DND-41 (cell line): ENCODE data around the gene KCNMA1.

Experiments used
- ATAC-seq: fragments of 200-7000 bp; cut with Tn5 transposase; 3 replicates; pipeline ENCODE4 v1.9.1; 2021; ENCODE audit warnings: low read depth; ENCODE audit not compliant: insufficient read depth
- DNase-seq: peaks from one replicate; pipeline ENCODE4 v3.0.0-alpha.2; 2020
- H2AFZ ChIP-seq: 2 replicates; pipeline ENCODE4 v1.6.0; 2012; ENCODE audit warnings: low read depth, low read length
- H3K27ac ChIP-seq: 2 replicates; pipeline ENCODE4 v1.5.1; 2012; ENCODE audit warnings: low read length, inconsistent platforms
- H3K27me3 ChIP-seq: fragments of 200-600 bp; sonication (generic); 2 replicates; pipeline ENCODE4 v1.6.0; 2012; ENCODE audit warnings: low read length, mild to moderate bottlenecking, inconsistent platforms; ENCODE audit not compliant: insufficient read depth, poor library complexity
- H3K36me3 ChIP-seq: 2 replicates; pipeline ENCODE4 v1.5.1; 2012; ENCODE audit warnings: low read length, inconsistent platforms; ENCODE audit not compliant: insufficient read depth
- H3K4me1 ChIP-seq: 2 replicates; pipeline ENCODE4 v1.5.1; 2012; ENCODE audit warnings: mild to moderate bottlenecking, low read length; ENCODE audit not compliant: insufficient read depth
- H3K4me2 ChIP-seq: 2 replicates; pipeline ENCODE4 v1.6.0; 2012; ENCODE audit warnings: mild to moderate bottlenecking, moderate library complexity, low read length, inconsistent platforms; ENCODE audit not compliant: insufficient read depth
- H3K4me3 ChIP-seq, 2 experiments: fragments of 200-600 bp in 1 of 2; shearing (Covaris generic) in 1 of 2; 2 replicates each; pipeline ENCODE4 v1.5.1; 2012 to 2016; ENCODE audit warnings: inconsistent platforms in 2 of 2, low read length in 2 of 2, mild to moderate bottlenecking in 2 of 2, low read depth in 1 of 2, moderate library complexity in 1 of 2
- H3K79me2 ChIP-seq: 2 replicates; pipeline ENCODE4 v1.6.0; 2012; ENCODE audit warnings: low read length, inconsistent platforms; ENCODE audit not compliant: insufficient read depth
- H3K9ac ChIP-seq: 2 replicates; pipeline ENCODE4 v1.6.0; 2012; ENCODE audit warnings: low read depth, mild to moderate bottlenecking, inconsistent platforms, low read length, moderate library complexity
- H3K9me3 ChIP-seq: 2 replicates; pipeline ENCODE4 v1.5.1; 2012; ENCODE audit warnings: low read length, moderate library complexity, mild to moderate bottlenecking, inconsistent platforms; ENCODE audit not compliant: insufficient read depth, severe bottlenecking
- H4K20me1 ChIP-seq: 2 replicates; pipeline ENCODE4 v1.6.0; 2012; ENCODE audit warnings: low read length; ENCODE audit not compliant: insufficient read depth
- EZH2 ChIP-seq: IDR thresholded peaks from 3 replicates; pipeline ENCODE4 v1.6.1; 2012; ENCODE audit warnings: borderline replicate concordance, low read depth, mild to moderate bottlenecking, moderate library complexity, low read length, inconsistent platforms; ENCODE audit not compliant: severe bottlenecking
- TF ChIP-seq, protein P1 (sequence below): IDR thresholded peaks from 2 replicates; pipeline ENCODE4 v1.5.1; 2012; ENCODE audit warnings: borderline replicate concordance, low read length, moderate library complexity, mild to moderate bottlenecking; ENCODE audit not compliant: poor library complexity, severe bottlenecking; ENCODE audit errors: extremely low read depth

Gene KCNMA1

GRCh38 chr10:77162697-77163096 lies 474.9 kb downstream of the KCNMA1 start:
- Histone ChIP-seq H3K79me2 (no peaks in the 10 kb centered on the region), H4K20me1 (no peaks in the 10 kb centered on the region), H3K27ac (no peak overlapping the region), H3K4me3 (no peak overlapping the region), H3K4me1 (no peaks in the 10 kb centered on the region), H3K27me3 (peaks cover 32% of the 10 kb centered on the region), H3K9ac (no peak overlapping the region), H2AFZ (no peak overlapping the region), H3K4me2 (no peak overlapping the region), H3K36me3 (no peaks in the 10 kb centered on the region), H3K9me3 (no peaks in the 10 kb centered on the region)
- no peak for DNase-seq
- no peak for ATAC-seq
- TF ChIP-seq, protein P1, sequence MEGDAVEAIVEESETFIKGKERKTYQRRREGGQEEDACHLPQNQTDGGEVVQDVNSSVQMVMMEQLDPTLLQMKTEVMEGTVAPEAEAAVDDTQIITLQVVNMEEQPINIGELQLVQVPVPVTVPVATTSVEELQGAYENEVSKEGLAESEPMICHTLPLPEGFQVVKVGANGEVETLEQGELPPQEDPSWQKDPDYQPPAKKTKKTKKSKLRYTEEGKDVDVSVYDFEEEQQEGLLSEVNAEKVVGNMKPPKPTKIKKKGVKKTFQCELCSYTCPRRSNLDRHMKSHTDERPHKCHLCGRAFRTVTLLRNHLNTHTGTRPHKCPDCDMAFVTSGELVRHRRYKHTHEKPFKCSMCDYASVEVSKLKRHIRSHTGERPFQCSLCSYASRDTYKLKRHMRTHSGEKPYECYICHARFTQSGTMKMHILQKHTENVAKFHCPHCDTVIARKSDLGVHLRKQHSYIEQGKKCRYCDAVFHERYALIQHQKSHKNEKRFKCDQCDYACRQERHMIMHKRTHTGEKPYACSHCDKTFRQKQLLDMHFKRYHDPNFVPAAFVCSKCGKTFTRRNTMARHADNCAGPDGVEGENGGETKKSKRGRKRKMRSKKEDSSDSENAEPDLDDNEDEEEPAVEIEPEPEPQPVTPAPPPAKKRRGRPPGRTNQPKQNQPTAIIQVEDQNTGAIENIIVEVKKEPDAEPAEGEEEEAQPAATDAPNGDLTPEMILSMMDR, result no peak
- no peak for TF ChIP-seq EZH2

- Histone ChIP-seq H3K4me2 (no peak overlapping the region), H3K36me3 (no peaks in the 10 kb centered on the region), H3K79me2 (no peaks in the 10 kb centered on the region), H3K27me3 (peaks cover 33% of the 10 kb centered on the region), H4K20me1 (no peaks in the 10 kb centered on the region), H3K4me1 (no peaks in the 10 kb centered on the region), H3K9ac (no peak overlapping the region), H3K9me3 (no peaks in the 10 kb centered on the region), H3K27ac (no peak overlapping the region), H3K4me3 (no peak overlapping the region), H2AFZ (no peak overlapping the region)
- ATAC-seq (no peak), DNase-seq (no peak)
- TF ChIP-seq EZH2, result no peak
- TF ChIP-seq, protein P1, result no peak
Measured at GRCh38 chr10:77160679-77161078, 476.9 kb downstream of the KCNMA1 start.

DNA sequence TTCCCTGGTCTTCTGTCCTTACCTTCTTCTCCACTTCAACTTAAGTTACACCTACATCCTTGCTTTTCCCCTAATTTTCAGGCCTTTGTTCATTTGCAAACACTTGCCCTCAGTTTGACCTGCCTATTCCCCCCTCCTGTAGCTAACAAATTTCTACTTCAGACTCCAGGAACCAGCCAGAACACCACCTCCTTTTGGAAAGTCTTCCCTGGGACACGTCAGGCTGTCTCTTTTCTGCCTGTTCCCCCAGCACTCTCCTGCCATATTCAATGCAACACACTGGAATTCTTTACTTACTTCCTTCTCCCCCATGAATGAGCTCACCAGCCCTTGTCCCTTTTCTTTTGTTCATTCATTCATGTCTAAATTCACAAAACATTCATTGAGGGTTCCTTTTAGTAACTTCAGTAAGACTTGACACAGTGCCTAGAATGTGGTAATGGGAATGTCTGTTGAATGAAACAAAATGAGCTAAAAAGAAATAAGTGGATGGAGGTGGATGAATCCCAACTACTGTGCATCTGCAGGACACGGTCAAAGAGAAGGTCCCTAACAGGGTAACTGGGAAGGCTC lies 478.0 kb downstream of the KCNMA1 start:
- no peaks in the 10 kb centered on the region for H3K9me3 ChIP-seq
- no peak overlapping the region for H2AFZ ChIP-seq
- H4K20me1 ChIP-seq, result no peaks in the 10 kb centered on the region
- no peak overlapping the region for H3K4me2 ChIP-seq
- H3K36me3 ChIP-seq, result no peaks in the 10 kb centered on the region
- peaks cover 40% of the 10 kb centered on the region for H3K27me3 ChIP-seq
- no peak overlapping the region for H3K4me3 ChIP-seq
- H3K9ac ChIP-seq, result no peak overlapping the region
- H3K79me2 ChIP-seq, result no peaks in the 10 kb centered on the region
- DNase-seq (no peak), ATAC-seq (no peak)
- H3K4me1 ChIP-seq, result no peaks in the 10 kb centered on the region
- TF ChIP-seq, protein P1, result no peak
- TF ChIP-seq EZH2, result no peak
- H3K27ac ChIP-seq, result no peak overlapping the region
